ENCODE data around the gene MRPL46. TPM values are rescaled to one million over a fixed set of nuclear protein-coding genes. Genes with fewer than 3 reads are reported as not detected.

Gene MRPL46
- polyA plus RNA-seq, 1 donor from 2014 or later, result 41.0 TPM

GRCh38 chr15:88484682-88485331 is 17.6 kb upstream of the MRPL46 start (continued):
- TF ChIP-seq REST (IDR thresholded peaks at IDR 0.05; ENCODE audit: borderline replicate concordance) (no peak), MXI1 (conservative IDR thresholded peaks at IDR 0.05; ENCODE audit: poor library complexity, severe bottlenecking) (no peak)

GRCh38 chr15:88482263-88482662 is 15.1 kb upstream of the MRPL46 start:
- H3K36me3 ChIP-seq (ENCODE audit: insufficient read depth, low read length), result no peaks in the 10 kb centered on the region
- no peaks in the 10 kb centered on the region for H3F3A ChIP-seq (ENCODE audit: insufficient read depth, low read length, poor library complexity, severe bottlenecking)
- H2AFZ ChIP-seq (ENCODE audit: low read depth, low read length), result no peak overlapping the region
- H4K20me1 ChIP-seq (ENCODE audit: insufficient read depth), result no peaks in the 10 kb centered on the region
- no peaks in the 10 kb centered on the region for H3K79me2 ChIP-seq (replicated peaks; ENCODE audit: insufficient read depth, low read length)
- H3K4me3 ChIP-seq (ENCODE audit: low read length), result no peak overlapping the region
- H3K9me2 ChIP-seq (ENCODE audit: insufficient read depth, low read length), result no peaks in the 10 kb centered on the region
- no peak overlapping the region for H3K27ac ChIP-seq (ENCODE audit: low read length)
- TF ChIP-seq MXI1 (conservative IDR thresholded peaks at IDR 0.05; ENCODE audit: poor library complexity, severe bottlenecking) (no peak), POLR2AphosphoS5 (IDR thresholded peaks at IDR 0.05) (no peak), TAF1 (IDR thresholded peaks at IDR 0.05; ENCODE audit: low read depth) (no peak), RAD21 (conservative IDR thresholded peaks at IDR 0.05) (no peak), SMC3 (conservative IDR thresholded peaks at IDR 0.05; ENCODE audit: poor library complexity) (no peak), EZH2 (IDR thresholded peaks at IDR 0.05; ENCODE audit: borderline replicate concordance, insufficient read depth, low read length, poor library complexity, severe bottlenecking) (no peak), EP300 (conservative IDR thresholded peaks at IDR 0.05; ENCODE audit: poor library complexity, severe bottlenecking) (no peak), REST (IDR thresholded peaks at IDR 0.05; ENCODE audit: borderline replicate concordance) (no peak)
- TF ChIP-seq, protein P1, sequence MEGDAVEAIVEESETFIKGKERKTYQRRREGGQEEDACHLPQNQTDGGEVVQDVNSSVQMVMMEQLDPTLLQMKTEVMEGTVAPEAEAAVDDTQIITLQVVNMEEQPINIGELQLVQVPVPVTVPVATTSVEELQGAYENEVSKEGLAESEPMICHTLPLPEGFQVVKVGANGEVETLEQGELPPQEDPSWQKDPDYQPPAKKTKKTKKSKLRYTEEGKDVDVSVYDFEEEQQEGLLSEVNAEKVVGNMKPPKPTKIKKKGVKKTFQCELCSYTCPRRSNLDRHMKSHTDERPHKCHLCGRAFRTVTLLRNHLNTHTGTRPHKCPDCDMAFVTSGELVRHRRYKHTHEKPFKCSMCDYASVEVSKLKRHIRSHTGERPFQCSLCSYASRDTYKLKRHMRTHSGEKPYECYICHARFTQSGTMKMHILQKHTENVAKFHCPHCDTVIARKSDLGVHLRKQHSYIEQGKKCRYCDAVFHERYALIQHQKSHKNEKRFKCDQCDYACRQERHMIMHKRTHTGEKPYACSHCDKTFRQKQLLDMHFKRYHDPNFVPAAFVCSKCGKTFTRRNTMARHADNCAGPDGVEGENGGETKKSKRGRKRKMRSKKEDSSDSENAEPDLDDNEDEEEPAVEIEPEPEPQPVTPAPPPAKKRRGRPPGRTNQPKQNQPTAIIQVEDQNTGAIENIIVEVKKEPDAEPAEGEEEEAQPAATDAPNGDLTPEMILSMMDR (IDR thresholded peaks at IDR 0.05; ENCODE audit: poor library complexity, severe bottlenecking), result no peak
- H3K4me2 ChIP-seq (ENCODE audit: low read length), result no peak overlapping the region
- H3K9ac ChIP-seq (ENCODE audit: low read length), result no peak overlapping the region
- no peaks in the 10 kb centered on the region for H3K9me3 ChIP-seq (ENCODE audit: low read length)
- H3K27me3 ChIP-seq (ENCODE audit: insufficient read depth, low read depth, low read length), result no peaks in the 10 kb centered on the region
